ENCODE data around the gene CAMSAP1.
"Not testable (repeated sequence)": the region's sequence is repeated elsewhere in the genome, so short reads cannot be mapped to it uniquely, and the experiment has no call there.

DNA sequence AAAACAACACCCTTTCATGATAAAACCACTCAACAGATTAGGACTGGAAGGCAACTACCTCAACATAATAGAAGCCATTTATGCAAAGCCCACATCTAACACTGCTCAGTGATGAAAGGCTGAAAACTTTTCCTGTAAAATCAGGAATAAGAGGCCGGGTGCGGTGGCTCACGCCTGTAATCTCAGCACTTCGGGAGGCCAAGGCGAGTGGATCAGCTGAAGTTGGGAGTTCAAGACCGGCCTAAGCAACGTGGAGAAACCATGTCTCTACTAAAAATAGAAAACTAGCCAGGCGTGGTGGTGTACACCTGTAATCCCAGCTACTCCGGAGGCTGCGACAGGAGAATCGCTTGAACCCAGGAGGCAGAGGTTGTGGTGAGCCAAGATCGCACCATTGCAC, 8.9 kb upstream of the CAMSAP1 start:
- TF ChIP-seq, protein P1, sequence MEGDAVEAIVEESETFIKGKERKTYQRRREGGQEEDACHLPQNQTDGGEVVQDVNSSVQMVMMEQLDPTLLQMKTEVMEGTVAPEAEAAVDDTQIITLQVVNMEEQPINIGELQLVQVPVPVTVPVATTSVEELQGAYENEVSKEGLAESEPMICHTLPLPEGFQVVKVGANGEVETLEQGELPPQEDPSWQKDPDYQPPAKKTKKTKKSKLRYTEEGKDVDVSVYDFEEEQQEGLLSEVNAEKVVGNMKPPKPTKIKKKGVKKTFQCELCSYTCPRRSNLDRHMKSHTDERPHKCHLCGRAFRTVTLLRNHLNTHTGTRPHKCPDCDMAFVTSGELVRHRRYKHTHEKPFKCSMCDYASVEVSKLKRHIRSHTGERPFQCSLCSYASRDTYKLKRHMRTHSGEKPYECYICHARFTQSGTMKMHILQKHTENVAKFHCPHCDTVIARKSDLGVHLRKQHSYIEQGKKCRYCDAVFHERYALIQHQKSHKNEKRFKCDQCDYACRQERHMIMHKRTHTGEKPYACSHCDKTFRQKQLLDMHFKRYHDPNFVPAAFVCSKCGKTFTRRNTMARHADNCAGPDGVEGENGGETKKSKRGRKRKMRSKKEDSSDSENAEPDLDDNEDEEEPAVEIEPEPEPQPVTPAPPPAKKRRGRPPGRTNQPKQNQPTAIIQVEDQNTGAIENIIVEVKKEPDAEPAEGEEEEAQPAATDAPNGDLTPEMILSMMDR (IDR thresholded peaks at IDR 0.05; ENCODE audit: low read depth, low read length), result not testable (repeated sequence)
- not testable (repeated sequence) for TF ChIP-seq EZH2phosphoT487 (IDR thresholded peaks at IDR 0.05; ENCODE audit: low read depth)

All from OCI-LY3 (cell line).